ENCODE measurements around the gene CRB1.

DNA sequence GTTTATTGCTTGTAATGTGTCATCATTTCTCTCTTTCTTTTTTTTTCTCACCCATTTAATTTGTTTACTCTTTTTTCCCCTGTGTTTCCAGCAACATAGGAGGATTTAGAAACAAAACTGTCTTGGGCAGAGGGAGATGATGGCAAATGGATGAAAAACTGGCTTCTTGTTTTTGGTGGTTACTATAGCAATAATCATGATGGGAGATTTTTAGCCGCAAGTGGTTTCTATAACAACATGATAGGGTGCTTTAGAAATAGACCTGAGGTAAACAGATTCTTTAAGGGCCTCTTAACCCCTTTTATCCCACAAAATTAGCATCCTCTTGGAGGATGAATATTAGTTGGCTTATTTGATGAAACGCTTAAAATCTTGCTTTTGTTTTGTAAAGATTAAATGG lies 51.6 kb downstream of the CRB1 start:
- TF ChIP-seq, protein P1, sequence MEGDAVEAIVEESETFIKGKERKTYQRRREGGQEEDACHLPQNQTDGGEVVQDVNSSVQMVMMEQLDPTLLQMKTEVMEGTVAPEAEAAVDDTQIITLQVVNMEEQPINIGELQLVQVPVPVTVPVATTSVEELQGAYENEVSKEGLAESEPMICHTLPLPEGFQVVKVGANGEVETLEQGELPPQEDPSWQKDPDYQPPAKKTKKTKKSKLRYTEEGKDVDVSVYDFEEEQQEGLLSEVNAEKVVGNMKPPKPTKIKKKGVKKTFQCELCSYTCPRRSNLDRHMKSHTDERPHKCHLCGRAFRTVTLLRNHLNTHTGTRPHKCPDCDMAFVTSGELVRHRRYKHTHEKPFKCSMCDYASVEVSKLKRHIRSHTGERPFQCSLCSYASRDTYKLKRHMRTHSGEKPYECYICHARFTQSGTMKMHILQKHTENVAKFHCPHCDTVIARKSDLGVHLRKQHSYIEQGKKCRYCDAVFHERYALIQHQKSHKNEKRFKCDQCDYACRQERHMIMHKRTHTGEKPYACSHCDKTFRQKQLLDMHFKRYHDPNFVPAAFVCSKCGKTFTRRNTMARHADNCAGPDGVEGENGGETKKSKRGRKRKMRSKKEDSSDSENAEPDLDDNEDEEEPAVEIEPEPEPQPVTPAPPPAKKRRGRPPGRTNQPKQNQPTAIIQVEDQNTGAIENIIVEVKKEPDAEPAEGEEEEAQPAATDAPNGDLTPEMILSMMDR (optimal IDR thresholded peaks at IDR 0.05 in 1 of 3, IDR thresholded peaks at IDR 0.05 in 1 of 3, conservative IDR thresholded peaks at IDR 0.05 in 1 of 3; ENCODE audit: extremely low read depth in 1 of 3, insufficient read depth in 2 of 3, low read length in 3 of 3) = no peak
- TF ChIP-seq EZH2 (IDR thresholded peaks at IDR 0.05; ENCODE audit: low read length) = no peak

All from keratinocyte (primary cell).